A549 (cell line): ENCODE data around the gene TCTN2. TPM values are rescaled to one million over a fixed set of nuclear protein-coding genes. Genes with fewer than 3 reads are reported as not detected.

Experiments
- ATAC-seq, 2 experiments: fragments of 200-7000 bp in 1 of 2; fragments of >200 bp in 1 of 2; cut with Nextera tagmentation in 1 of 2; cut with Tn5 transposase in 1 of 2; 3 replicates each; pipeline versions ENCODE4 v1.8.0 to v1.9.1; 2018 to 2020; ENCODE audit warnings: mild to moderate bottlenecking in 1 of 2, moderate library complexity in 1 of 2
- CTCF ChIA-PET: fragments of 300-600 bp; sonication (Branson Sonifier 250); formaldehyde crosslinking; extraction: SDS; loops from one replicate; lab custom pipeline; 2021; ENCODE audit warnings: antibody characterized with exemption, inconsistent platforms; lab: Yijun Ruan, JAX
- POLR2A ChIA-PET: fragments of 350-600 bp; formaldehyde crosslinking; extraction: SDS; loops from one replicate; lab custom pipeline; 2021; ENCODE audit warnings: antibody characterized with exemption, inconsistent platforms; lab: Yijun Ruan, JAX
- DNase-seq, 2 experiments: peaks; one replicate each; pipeline versions ENCODE4 v3.0.0 to v3.0.0-alpha.2; 2011 to 2016; ENCODE audit warnings: low read depth in 1 of 2, low spot score in 1 of 2
- FAIRE-seq: peaks from 2 replicates; lab custom pipeline; 2011; peaks lifted over from hg19 to GRCh38; lab: Jason Lieb, UNC
- H3K27ac ChIP-seq, 2 experiments: fragments of >200 bp; sonication (Bioruptor Twin); formaldehyde crosslinking; 3 replicates each; pipeline ENCODE4 v1.5.1; 2016 to 2017
- H3K4me1 ChIP-seq: fragments of >200 bp; sonication (Bioruptor Twin); formaldehyde crosslinking; 3 replicates; pipeline ENCODE4 v1.6.1; 2016
- H3K4me2 ChIP-seq: fragments of >200 bp; sonication (Bioruptor Twin); formaldehyde crosslinking; 3 replicates; pipeline ENCODE4 v1.6.1; 2016
- H3K4me3 ChIP-seq: fragments of >200 bp; sonication (Bioruptor Twin); formaldehyde crosslinking; 3 replicates; pipeline ENCODE4 v1.5.1; 2016
- H3K9me3 ChIP-seq: fragments of >200 bp; sonication (Bioruptor Twin); formaldehyde crosslinking; 3 replicates; pipeline ENCODE4 v1.6.1; 2016
- ATOH8 ChIP-seq: fragments of 250-450 bp; sonication (Bioruptor Pico); IDR thresholded peaks from 2 replicates; pipeline ENCODE4 v1.5.0; 2020; ENCODE audit warnings: low read depth, mild to moderate bottlenecking, moderate library complexity
- CBX2 ChIP-seq: fragments of 200-600 bp; sonication (generic); IDR thresholded peaks from 2 replicates; pipeline ENCODE4 v1.6.1; 2016; ENCODE audit warnings: low read depth, mild to moderate bottlenecking, borderline replicate concordance
- CEBPB ChIP-seq, 2 experiments: fragments of >200 bp in 1 of 2; sonication (Bioruptor Twin) in 1 of 2; formaldehyde crosslinking in 1 of 2; IDR thresholded peaks; 2 replicates each; pipeline ENCODE4 v1.6.1; 2012 to 2016
- CHD4 ChIP-seq: fragments of 200-600 bp; sonication (generic); IDR thresholded peaks from 2 replicates; pipeline ENCODE4 v1.6.1; 2016; ENCODE audit warnings: antibody characterized with exemption, mild to moderate bottlenecking, borderline replicate concordance
- E2F6 ChIP-seq: IDR thresholded peaks from 2 replicates; pipeline ENCODE4 v1.6.1; 2012; ENCODE audit warnings: low read depth, borderline replicate concordance
- ELK1 ChIP-seq: fragments of 150-350 bp; IDR thresholded peaks from 2 replicates; pipeline ENCODE4 v1.6.1; 2014; ENCODE audit warnings: low read depth, mild to moderate bottlenecking, low read length
- ESRRA ChIP-seq: fragments of 150-350 bp; IDR thresholded peaks from 2 replicates; pipeline ENCODE4 v1.6.1; 2014; ENCODE audit warnings: mild to moderate bottlenecking, low read length, borderline replicate concordance
- FOSL2 ChIP-seq, 2 experiments: fragments of 450-650 bp in 1 of 2; fragments of >200 bp in 1 of 2; sonication (Bioruptor Twin) in 1 of 2; formaldehyde crosslinking; IDR thresholded peaks; 2 replicates each; pipeline versions ENCODE4 v1.5.0 to v1.6.1; 2016 to 2020; ENCODE audit warnings: mild to moderate bottlenecking in 1 of 2, moderate library complexity in 1 of 2
- HDAC2 ChIP-seq: fragments of 200-600 bp; sonication (generic); IDR thresholded peaks from 2 replicates; pipeline ENCODE4 v1.6.1; 2016
- HMGXB4 ChIP-seq: fragments of 250-450 bp; sonication (Bioruptor Pico); IDR thresholded peaks from 2 replicates; pipeline ENCODE4 v1.5.0; 2021; ENCODE audit warnings: mild to moderate bottlenecking, moderate library complexity, borderline replicate concordance
- HOXA7 ChIP-seq: fragments of 250-450 bp; sonication (Bioruptor Pico); IDR thresholded peaks from 2 replicates; pipeline ENCODE4 v1.5.0; 2020; ENCODE audit warnings: mild to moderate bottlenecking, moderate library complexity
- HOXB13 ChIP-seq: fragments of 250-450 bp; sonication (Bioruptor Pico); IDR thresholded peaks from 2 replicates; pipeline ENCODE4 v1.5.0; 2020; ENCODE audit warnings: low read depth, mild to moderate bottlenecking, moderate library complexity
- HOXB5 ChIP-seq: fragments of 250-450 bp; sonication (Bioruptor Pico); IDR thresholded peaks from 2 replicates; pipeline ENCODE4 v1.5.0; 2020; ENCODE audit warnings: mild to moderate bottlenecking, moderate library complexity
- JUNB ChIP-seq: fragments of >200 bp; sonication (Bioruptor Twin); formaldehyde crosslinking; IDR thresholded peaks from 2 replicates; pipeline ENCODE4 v1.6.1; 2016
- KDM1A ChIP-seq: fragments of 200-600 bp; sonication (generic); IDR thresholded peaks from 2 replicates; pipeline ENCODE4 v1.6.1; 2016; ENCODE audit warnings: low read depth, mild to moderate bottlenecking
- KDM5A ChIP-seq: fragments of 200-600 bp; sonication (generic); IDR thresholded peaks from 2 replicates; pipeline ENCODE4 v1.6.1; 2016; ENCODE audit warnings: antibody characterized with exemption, mild to moderate bottlenecking
- MAFK ChIP-seq: fragments of 450-650 bp; IDR thresholded peaks from 2 replicates; pipeline ENCODE4 v1.6.1; 2014; ENCODE audit not compliant: partially characterized antibody
- MYC ChIP-seq: IDR thresholded peaks from 2 replicates; pipeline ENCODE4 v1.6.1; 2012; ENCODE audit warnings: mild to moderate bottlenecking, inconsistent platforms, low read length, improper control_type of control experiment, borderline replicate concordance
- NFE2L2 ChIP-seq: fragments of 150-350 bp; conservative IDR thresholded peaks from 2 replicates; pipeline ENCODE4 v1.6.1; 2014; ENCODE audit warnings: low read length
- NPAS2 ChIP-seq: fragments of 250-450 bp; sonication (Bioruptor Pico); IDR thresholded peaks from 2 replicates; pipeline ENCODE4 v1.8.0; 2022; ENCODE audit warnings: mild to moderate bottlenecking, moderate library complexity, borderline replicate concordance
- PBX3 ChIP-seq: IDR thresholded peaks from 2 replicates; pipeline ENCODE4 v1.6.1; 2012
- PHF8 ChIP-seq: fragments of 200-600 bp; sonication (generic); IDR thresholded peaks from 2 replicates; pipeline ENCODE4 v1.6.1; 2016; ENCODE audit warnings: low read depth, mild to moderate bottlenecking, antibody characterized with exemption, moderate library complexity, borderline replicate concordance
- POLR2AphosphoS2 ChIP-seq: conservative IDR thresholded peaks from 2 replicates; pipeline ENCODE4 v1.6.1; 2012; ENCODE audit warnings: low read length, improper control_type of control experiment, inconsistent platforms
- RAD21 ChIP-seq, 2 experiments: fragments of >200 bp in 1 of 2; sonication (Bioruptor Twin) in 1 of 2; formaldehyde crosslinking in 1 of 2; IDR thresholded peaks in 1 of 2; conservative IDR thresholded peaks in 1 of 2; 2 replicates in 1 of 2; 3 replicates in 1 of 2; pipeline ENCODE4 v1.6.1; 2012 to 2018; ENCODE audit warnings: inconsistent platforms in 1 of 2
- RARB ChIP-seq: fragments of 250-450 bp; sonication (Bioruptor Pico); IDR thresholded peaks from 2 replicates; pipeline ENCODE4 v1.8.0; 2021; ENCODE audit warnings: mild to moderate bottlenecking, moderate library complexity
- ZSCAN20 ChIP-seq: fragments of 250-450 bp; sonication (Bioruptor Pico); IDR thresholded peaks from 2 replicates; pipeline ENCODE4 v1.8.0; 2022; ENCODE audit warnings: mild to moderate bottlenecking, moderate library complexity
- WGBS: methylation state at CpG from one replicate; pipeline ENCODE4 v1.1.6; 2017; ENCODE audit errors: missing lambda C conversion rate; 5-methylcytosine and 5-hydroxymethylcytosine counted together
- polyA plus RNA-seq, 4 experiments: library from polyadenylated mRNA; depleted of rRNA in 3 of 4; stranded (reverse); fragments of >200 nt; fragmentation: RNase III in 1 of 4; extraction: RNeasy Plus Mini Kit Qiagen cat#74134 plus additional on column Dnase treatment in 1 of 4; gene quantifications; 2 replicates in 3 of 4; 3 replicates in 1 of 4; pipeline ENCODE4 v1.2.3, GENCODE V29; 2011 to 2017

TCTN2 gene
- polyA plus RNA-seq, 2 of the 4 experiments (the other 2 are of a cell fraction), result 8.6 to 14.3 TPM

GRCh38 chr12:123659996-123660727, 10.8 kb upstream of the TCTN2 start (continued):
- TF ChIP-seq NPAS2 (CRISPR knock-in tag) (no peak), JUNB (peak; percentile 55; the same call in 1 of the 2 replicates), FOSL2 (IDR thresholded peaks at IDR 0.05) (peak; percentile 70; the same call in 1 of the 2 replicates), FOSL2 (CRISPR knock-in tag; IDR thresholded peaks at IDR 0.05) (peak; percentile 94), CBX2 (no peak), PBX3 (no peak), ESRRA (no peak), KDM1A (no peak), HOXB5 (CRISPR knock-in tag) (peak; percentile 83), MYC (no peak), HDAC2 (no peak), NFE2L2 (no peak), PHF8 (no peak), E2F6 (no peak), MAFK (peak; percentile 43), HOXB13 (CRISPR knock-in tag) (no peak), CHD4 (no peak)

GRCh38 chr12:123667771-123668170, 3.1 kb upstream of the TCTN2 start:
- H3K4me2 ChIP-seq, result no peak overlapping the region
- CTCF ChIA-PET, result no interaction called here

GRCh38 chr12:123671876-123672275, 963 bp downstream of the TCTN2 start:
- H3K9me3 ChIP-seq, result no peaks in the 10 kb centered on the region
- ChIA-PET CTCF (interaction anchor here (1.7 kb wide), 1 partner anchor 9 kb away, joined by 5 read pairs; no protein-coding TSS in a partner anchor), POLR2A (no interaction called here)
- peak overlapping the region; percentile 92 for H3K4me2 ChIP-seq
- peak overlapping the region; percentile 77 for H3K4me3 ChIP-seq
- DNase-seq (no peak), FAIRE-seq (no peak), ATAC-seq (peak in 1 of 2 experiments; percentile 3; a peak in 2 of 6 replicates)
- H3K27ac ChIP-seq, result no peak overlapping the region
- no peak for TF ChIP-seq KDM5A
- TF ChIP-seq CEBPB (IDR thresholded peaks at IDR 0.05), result no peak
- no peak for TF ChIP-seq ATOH8
- TF ChIP-seq FOSL2 (IDR thresholded peaks at IDR 0.05), result no peak
- TF ChIP-seq FOSL2 (CRISPR knock-in tag; IDR thresholded peaks at IDR 0.05), result no peak
- no peak for TF ChIP-seq PHF8
- no peak for TF ChIP-seq CHD4
- no peak for TF ChIP-seq ELK1
- no peak for TF ChIP-seq ZSCAN20 (CRISPR knock-in tag)
- no peak for TF ChIP-seq POLR2AphosphoS2
- no peak for TF ChIP-seq HDAC2
- no peak for TF ChIP-seq RAD21 (conservative IDR thresholded peaks at IDR 0.05 in 1 of 2, IDR thresholded peaks at IDR 0.05 in 1 of 2)
- TF ChIP-seq NPAS2 (CRISPR knock-in tag), result no peak
- 97% methylated on average over 6 of the region's 6 CpGs for WGBS
- H3K4me1 ChIP-seq, result peaks cover 10% of the 10 kb centered on the region; the same call in 1 of the 3 replicates

More at GRCh38 chr12:123667771-123668170, 3.1 kb upstream of the TCTN2 start:
- TF ChIP-seq RARB, result no peak
- no peak for TF ChIP-seq HMGXB4 (CRISPR knock-in tag)
- no peak for TF ChIP-seq MYC
- no peak for TF ChIP-seq HDAC2
- no peak for TF ChIP-seq HOXA7
- Histone ChIP-seq H3K27ac (no peak overlapping the region), H3K9me3 (no peaks in the 10 kb centered on the region), H3K4me3 (no peak overlapping the region), H3K4me1 (peaks cover 10% of the 10 kb centered on the region; the same call in 1 of the 3 replicates)
- ATAC-seq, result no peak
- FAIRE-seq, result no peak
- no peak for DNase-seq
- WGBS, result 77% methylated on average over 8 of the region's 8 CpGs
- POLR2A ChIA-PET, result no interaction called here
